SK-N-SH (cell line): ENCODE results near the gene TMEM126B. TPM values are rescaled to one million over a fixed set of nuclear protein-coding genes. Genes with fewer than 3 reads are reported as not detected.

ENCODE experiments used
- CTCF ChIA-PET: fragments of 300-600, 350-600 bp; formaldehyde crosslinking; extraction: SDS; loops from one replicate; lab custom pipeline; 2021; lab: Yijun Ruan, JAX
- POLR2A ChIA-PET: fragments of 350-600 bp; sonication (Branson Sonifier 250); formaldehyde crosslinking; extraction: SDS; loops from one replicate; lab custom pipeline; 2020; ENCODE audit warnings: antibody characterized with exemption, inconsistent platforms; lab: Yijun Ruan, JAX
- DNase-seq: peaks from one replicate; pipeline ENCODE4 v3.0.0; 2012
- H2AFZ ChIP-seq: fragments of 200-600 bp; sonication (generic); 2 replicates; pipeline ENCODE4 v1.8.1; 2016; ENCODE audit warnings: antibody characterized with exemption, mild to moderate bottlenecking, low read depth
- H3F3A ChIP-seq: fragments of 200-600 bp; sonication (generic); replicated peaks from 2 replicates; pipeline ENCODE3; 2016; ENCODE audit warnings: antibody characterized with exemption, mild to moderate bottlenecking; ENCODE audit not compliant: insufficient read depth
- H3K27ac ChIP-seq, 2 experiments: fragments of 200-500 bp in 1 of 2; fragments of 200-600 bp in 1 of 2; sonication (Bioruptor generic) in 1 of 2; sonication (generic), shearing (Covaris generic) in 1 of 2; 2 replicates each; pipeline versions ENCODE4 v1.5.1 to v1.6.1; 2014 to 2016; ENCODE audit warnings: low read depth in 2 of 2, inconsistent platforms in 1 of 2, low read length in 1 of 2, mild to moderate bottlenecking in 1 of 2, mixed read lengths in 1 of 2
- H3K27me3 ChIP-seq: fragments of 200-600 bp; sonication (generic), shearing (Covaris generic); 2 replicates; pipeline ENCODE4 v1.6.1; 2016; ENCODE audit warnings: mixed run types; ENCODE audit not compliant: insufficient read depth
- H3K36me3 ChIP-seq, 2 experiments: fragments of 200-500 bp in 1 of 2; fragments of 200-600 bp in 1 of 2; sonication (Bioruptor generic) in 1 of 2; sonication (generic) in 1 of 2; replicated peaks in 1 of 2; 2 replicates each; pipeline versions ENCODE3 to v1.5.1; 2014 to 2016; ENCODE audit warnings: low read length in 1 of 2, mild to moderate bottlenecking in 1 of 2; ENCODE audit not compliant: insufficient read depth in 2 of 2, control insufficient read depth in 1 of 2
- H3K4me1 ChIP-seq, 2 experiments: fragments of 200-500 bp in 1 of 2; fragments of 200-600 bp in 1 of 2; sonication (Bioruptor generic) in 1 of 2; sonication (generic), shearing (Covaris generic) in 1 of 2; 2 replicates each; pipeline versions ENCODE4 v1.5.1 to v1.6.1; 2014 to 2016; ENCODE audit warnings: low read depth in 1 of 2, low read length in 1 of 2, mixed run types in 1 of 2; ENCODE audit not compliant: insufficient read depth in 2 of 2, control insufficient read depth in 1 of 2
- H3K4me2 ChIP-seq: fragments of 200-600 bp; sonication (generic), shearing (Covaris generic); 2 replicates; pipeline ENCODE4 v1.6.1; 2017; ENCODE audit warnings: mixed run types
- H3K4me3 ChIP-seq, 2 experiments: fragments of 200-500 bp in 1 of 2; fragments of 200-600 bp in 1 of 2; sonication (Bioruptor generic) in 1 of 2; sonication (generic), shearing (Covaris generic) in 1 of 2; 2 replicates each; pipeline versions ENCODE4 v1.5.1 to v1.8.1; 2014 to 2016; ENCODE audit warnings: low read depth in 2 of 2, inconsistent platforms in 1 of 2, low read length in 1 of 2, mild to moderate bottlenecking in 1 of 2, mixed read lengths in 1 of 2, moderate library complexity in 1 of 2
- H3K79me2 ChIP-seq: fragments of 200-600 bp; sonication (generic); 2 replicates; pipeline ENCODE4 v1.8.1; 2017; ENCODE audit warnings: mild to moderate bottlenecking; ENCODE audit not compliant: insufficient read depth
- H3K9ac ChIP-seq: fragments of 200-600 bp; sonication (generic); 2 replicates; pipeline ENCODE4 v1.6.1; 2017; ENCODE audit warnings: mixed run types
- H3K9me2 ChIP-seq: fragments of 200-600 bp; sonication (generic); 2 replicates; pipeline ENCODE4 v1.6.1; 2017; ENCODE audit warnings: mixed run types
- H3K9me3 ChIP-seq: fragments of 200-600 bp; sonication (generic); 2 replicates; pipeline ENCODE4 v1.6.1; 2017; ENCODE audit warnings: mixed run types, mild to moderate bottlenecking, moderate library complexity
- H4K20me1 ChIP-seq: fragments of 200-600 bp; sonication (generic); 2 replicates; pipeline ENCODE4 v1.6.1; 2017; ENCODE audit warnings: mild to moderate bottlenecking, mixed run types; ENCODE audit not compliant: insufficient read depth
- CTCF ChIP-seq: fragments of 200-600 bp; sonication (generic); IDR thresholded peaks from 2 replicates; pipeline ENCODE4 v1.6.1; 2017; ENCODE audit warnings: antibody characterized with exemption, mild to moderate bottlenecking, moderate library complexity
- EZH2phosphoT487 ChIP-seq: fragments of 200-600 bp; sonication (generic); IDR thresholded peaks from 2 replicates; pipeline ENCODE4 v1.6.1; 2017; ENCODE audit warnings: low read depth, mixed run types, mild to moderate bottlenecking, antibody characterized with exemption, moderate library complexity, borderline replicate concordance
- FOXJ3 ChIP-seq: sonication (generic); formaldehyde crosslinking; IDR thresholded peaks from 2 replicates; pipeline ENCODE4 v1.5.1; 2020; ENCODE audit warnings: mild to moderate bottlenecking, missing genetic modification reagents
- GABPA ChIP-seq: IDR thresholded peaks from 2 replicates; pipeline ENCODE4 v1.4.0; 2012; ENCODE audit warnings: low read depth, mild to moderate bottlenecking
- POLR2AphosphoS5 ChIP-seq: IDR thresholded peaks from 2 replicates; pipeline ENCODE4 v1.6.1; 2012; ENCODE audit warnings: low read depth, low read length
- RAD21 ChIP-seq: IDR thresholded peaks from 2 replicates; pipeline ENCODE4 v1.6.1; 2012; ENCODE audit warnings: mild to moderate bottlenecking, low read length
- SIN3A ChIP-seq: IDR thresholded peaks from 2 replicates; pipeline ENCODE4 v1.6.1; 2012; ENCODE audit warnings: low read depth, mild to moderate bottlenecking, low read length, moderate library complexity, borderline replicate concordance
- SMC3 ChIP-seq: IDR thresholded peaks from 2 replicates; pipeline ENCODE4 v1.6.1; 2012; ENCODE audit warnings: low read depth, low read length, improper control_type of control experiment
- TEAD4 ChIP-seq: IDR thresholded peaks from 2 replicates; pipeline ENCODE4 v1.4.0; 2012; ENCODE audit warnings: mild to moderate bottlenecking, borderline replicate concordance; ENCODE audit not compliant: insufficient read depth
- ZBTB33 ChIP-seq: IDR thresholded peaks from 2 replicates; pipeline ENCODE4 v1.4.0; 2012; ENCODE audit warnings: low read depth, borderline replicate concordance
- WGBS: methylation state at CpG from one replicate; pipeline ENCODE4 v1.1.6; 2017; ENCODE audit warnings: low lambda C conversion rate; 5-methylcytosine and 5-hydroxymethylcytosine counted together
- polyA plus RNA-seq, 3 experiments: library from polyadenylated mRNA; depleted of rRNA; stranded (reverse); fragments of >200 nt; gene quantifications; 2 replicates each; pipeline ENCODE4 v1.2.3, GENCODE V29; 2012

TMEM126B gene
- polyA plus RNA-seq, 1 of the 3 experiments (the other 2 are of a cell fraction): 27.7 TPM

DNA sequence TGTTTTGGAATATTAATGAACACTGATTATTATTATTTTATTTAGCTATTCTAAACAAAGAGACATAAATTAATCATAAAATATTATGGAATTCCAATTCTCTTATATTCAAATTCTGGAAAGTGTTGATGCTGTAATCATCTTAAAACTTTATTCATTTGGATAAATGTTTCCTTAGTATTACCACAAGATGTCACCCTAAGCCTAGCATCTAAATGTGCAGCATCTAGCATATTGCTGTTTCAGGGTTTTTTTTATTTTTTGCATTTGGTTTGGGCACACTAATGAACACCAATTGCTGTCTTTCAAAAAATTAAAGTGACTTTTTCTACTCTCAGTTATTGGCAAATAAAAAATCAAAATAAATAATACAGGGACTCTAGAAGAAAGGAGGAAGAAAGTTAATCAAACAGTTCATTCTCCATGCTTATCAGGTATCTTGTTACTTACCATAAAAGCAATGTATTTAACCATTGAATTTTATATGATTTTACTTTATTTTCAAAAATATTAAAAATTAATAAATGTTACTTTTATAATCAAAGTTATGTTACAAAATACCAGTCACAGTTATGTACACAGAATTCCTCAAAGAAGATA is 33.0 kb upstream of the TMEM126B start:
- Histone ChIP-seq H3F3A (no peaks in the 10 kb centered on the region), H3K9me3 (no peaks in the 10 kb centered on the region)

DNA sequence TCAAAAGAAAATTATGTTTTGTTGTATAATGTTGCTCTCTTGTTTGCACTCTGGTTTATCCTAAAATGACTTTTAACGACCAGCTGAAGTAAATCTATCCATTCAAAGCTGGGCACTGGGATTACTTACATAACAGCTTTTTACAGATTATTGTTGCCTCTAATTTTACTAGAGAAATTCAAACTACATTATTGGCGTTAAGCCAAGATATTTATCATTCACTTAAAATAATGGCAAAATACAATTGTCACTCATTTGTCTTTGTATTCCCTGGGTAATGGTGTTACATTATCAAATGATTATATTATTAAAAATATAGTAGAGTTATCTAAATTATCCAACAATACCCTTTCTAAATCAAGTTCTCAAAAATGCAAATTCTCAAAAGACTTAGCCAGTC is 31.5 kb upstream of the TMEM126B start:
- no peaks in the 10 kb centered on the region for H4K20me1 ChIP-seq
- no peak overlapping the region for H3K4me3 ChIP-seq
- no peaks in the 10 kb centered on the region for H3F3A ChIP-seq
- H2AFZ ChIP-seq: no peak overlapping the region
- H3K27ac ChIP-seq: no peak overlapping the region
- no peak overlapping the region for H3K4me2 ChIP-seq
- WGBS: 16% methylated on average over 2 of the region's 2 CpGs
- TF ChIP-seq RAD21 (no peak), POLR2AphosphoS5 (no peak), SMC3 (no peak), FOXJ3 (CRISPR knock-in tag) (no peak), EZH2phosphoT487 (no peak), GABPA (no peak), SIN3A (no peak), ZBTB33 (no peak), TEAD4 (no peak)
- TF ChIP-seq, all 33 proteins: peak for 0
- no peaks in the 10 kb centered on the region; the same call in 1 of the 2 replicates for H3K9me2 ChIP-seq
- H3K9me3 ChIP-seq: no peaks in the 10 kb centered on the region
- no peak overlapping the region for H3K9ac ChIP-seq
- H3K36me3 ChIP-seq: no peaks in the 10 kb centered on the region
- no peaks in the 10 kb centered on the region for H3K27me3 ChIP-seq
- no peaks in the 10 kb centered on the region for H3K79me2 ChIP-seq
- DNase-seq: no peak
- ChIA-PET POLR2A (no interaction called here), CTCF (interaction anchor here (1.1 kb wide), 1 partner anchor 31 kb away, joined by 3 read pairs; no protein-coding TSS in a partner anchor)
- no peaks in the 10 kb centered on the region for H3K4me1 ChIP-seq

More for the DNA sequence above, 33.0 kb upstream of the TMEM126B start:
- ChIA-PET POLR2A (no interaction called here), CTCF (interaction anchor here (0.9 to 1.2 kb wide), 8 partner anchors 9 to 1040 kb away, joined by 3 to 5 read pairs (median 3); no protein-coding TSS in a partner anchor)
- H3K9me2 ChIP-seq: no peaks in the 10 kb centered on the region; the same call in 1 of the 2 replicates
- peak; percentile 32 for DNase-seq
- no peak overlapping the region for H2AFZ ChIP-seq
- H3K36me3 ChIP-seq: no peaks in the 10 kb centered on the region
- H3K9ac ChIP-seq: no peak overlapping the region
- no peak overlapping the region for H3K27ac ChIP-seq
- no peak for TF ChIP-seq SIN3A
- TF ChIP-seq SMC3: peak; percentile 71
- TF ChIP-seq CTCF: peak; percentile 78
- peak; percentile 89 for TF ChIP-seq RAD21
- H3K4me1 ChIP-seq: no peaks in the 10 kb centered on the region
- H4K20me1 ChIP-seq: no peaks in the 10 kb centered on the region
- no peaks in the 10 kb centered on the region for H3K79me2 ChIP-seq
- H3K4me3 ChIP-seq: no peak overlapping the region
- H3K4me2 ChIP-seq: no peak overlapping the region
- H3K27me3 ChIP-seq: no peaks in the 10 kb centered on the region
